ENCODE measurements around the gene ABCC4.
"Not testable (repeated sequence)": the region's sequence is repeated elsewhere in the genome, so short reads cannot be mapped to it uniquely, and the experiment has no call there.

ABCC4 gene

GRCh38 chr13:95212983-95213850 is 88.0 kb downstream of the ABCC4 start:
- in situ Hi-C loops (cut with HindIII; ENCODE audit: low pct_ligation_motif_present, low pct_unique_long_range_greater_than_20kb, low sequenced_read_pairs) = no loop called here

GRCh38 chr13:95209109-95209508 is 92.1 kb downstream of the ABCC4 start:
- DNase-seq = no peak
- in situ Hi-C loops (cut with HindIII; ENCODE audit: low pct_ligation_motif_present, low pct_unique_long_range_greater_than_20kb, low sequenced_read_pairs) = no loop called here

More at GRCh38 chr13:95212983-95213850, 88.0 kb downstream of the ABCC4 start:
- DNase-seq = no peak

GRCh38 chr13:95207769-95208366 is 93.4 kb downstream of the ABCC4 start:
- no peak for DNase-seq
- in situ Hi-C loops (cut with HindIII; ENCODE audit: low pct_ligation_motif_present, low pct_unique_long_range_greater_than_20kb, low sequenced_read_pairs) = no loop called here

GRCh38 chr13:95206116-95206515 is 95.1 kb downstream of the ABCC4 start:
- no peak for DNase-seq

GRCh38 chr13:95204231-95204765 is 97.0 kb downstream of the ABCC4 start:
- in situ Hi-C loops (cut with HindIII; ENCODE audit: low pct_ligation_motif_present, low pct_unique_long_range_greater_than_20kb, low sequenced_read_pairs) = no loop called here
- no peak for DNase-seq

More at GRCh38 chr13:95206116-95206515, 95.1 kb downstream of the ABCC4 start:
- in situ Hi-C loops (cut with HindIII; ENCODE audit: low pct_ligation_motif_present, low pct_unique_long_range_greater_than_20kb, low sequenced_read_pairs) = no loop called here

- no peak for DNase-seq
- in situ Hi-C loops (cut with HindIII; ENCODE audit: low pct_ligation_motif_present, low pct_unique_long_range_greater_than_20kb, low sequenced_read_pairs) = no loop called here
These were observed 99.2 kb downstream of the ABCC4 start for GRCh38 chr13:95201814-95202651.

GRCh38 chr13:95200386-95200957 is 100.8 kb downstream of the ABCC4 start:
- DNase-seq; in situ Hi-C loops (cut with HindIII; ENCODE audit: low pct_ligation_motif_present, low pct_unique_long_range_greater_than_20kb, low sequenced_read_pairs): not testable (repeated sequence)

GRCh38 chr13:95199896-95200295 is 101.4 kb downstream of the ABCC4 start:
- in situ Hi-C loops (cut with HindIII; ENCODE audit: low pct_ligation_motif_present, low pct_unique_long_range_greater_than_20kb, low sequenced_read_pairs) = no loop called here
- no peak for DNase-seq

- in situ Hi-C loops (cut with HindIII; ENCODE audit: low pct_ligation_motif_present, low pct_unique_long_range_greater_than_20kb, low sequenced_read_pairs); DNase-seq: not testable (repeated sequence)
These were observed 102.6 kb downstream of the ABCC4 start for GRCh38 chr13:95198606-95199005.

GRCh38 chr13:95197548-95197947 is 103.7 kb downstream of the ABCC4 start:
- no peak for DNase-seq
- in situ Hi-C loops (cut with HindIII; ENCODE audit: low pct_ligation_motif_present, low pct_unique_long_range_greater_than_20kb, low sequenced_read_pairs) = no loop called here

GRCh38 chr13:95195146-95195545 is 106.1 kb downstream of the ABCC4 start:
- in situ Hi-C loops (cut with HindIII; ENCODE audit: low pct_ligation_motif_present, low pct_unique_long_range_greater_than_20kb, low sequenced_read_pairs) = no loop called here
- DNase-seq = no peak

GRCh38 chr13:95193509-95194230 is 107.6 kb downstream of the ABCC4 start:
- no peak for DNase-seq
- in situ Hi-C loops (cut with HindIII; ENCODE audit: low pct_ligation_motif_present, low pct_unique_long_range_greater_than_20kb, low sequenced_read_pairs) = no loop called here

GRCh38 chr13:95192998-95193397 is 108.3 kb downstream of the ABCC4 start:
- in situ Hi-C loops (cut with HindIII; ENCODE audit: low pct_ligation_motif_present, low pct_unique_long_range_greater_than_20kb, low sequenced_read_pairs) = no loop called here
- DNase-seq = no peak

- in situ Hi-C loops (cut with HindIII; ENCODE audit: low pct_ligation_motif_present, low pct_unique_long_range_greater_than_20kb, low sequenced_read_pairs); DNase-seq: not testable (repeated sequence)
These were observed 108.7 kb downstream of the ABCC4 start for GRCh38 chr13:95192564-95192945.

GRCh38 chr13:95191821-95192563 is 109.3 kb downstream of the ABCC4 start:
- in situ Hi-C loops (cut with HindIII; ENCODE audit: low pct_ligation_motif_present, low pct_unique_long_range_greater_than_20kb, low sequenced_read_pairs) = no loop called here
- DNase-seq = peak; percentile 76

- in situ Hi-C loops (cut with HindIII; ENCODE audit: low pct_ligation_motif_present, low pct_unique_long_range_greater_than_20kb, low sequenced_read_pairs) = no loop called here
- no peak for DNase-seq
These were observed 113.1 kb downstream of the ABCC4 start for GRCh38 chr13:95188128-95188527.

- no peak for DNase-seq
- in situ Hi-C loops (cut with HindIII; ENCODE audit: low pct_ligation_motif_present, low pct_unique_long_range_greater_than_20kb, low sequenced_read_pairs) = no loop called here
These were observed 115.4 kb downstream of the ABCC4 start for GRCh38 chr13:95185851-95186250.

Measured in ACHN (cell line).